IMR-90 (cell line): ENCODE data around the gene SCARF2. TPM values are rescaled to one million over a fixed set of nuclear protein-coding genes. Genes with fewer than 3 reads are reported as not detected.

Experiments
- ATAC-seq: fragments of 200-7000 bp; cut with Tn5 transposase; 2 replicates; pipeline ENCODE4 v1.9.1; 2020; ENCODE audit warnings: low read depth, mild to moderate bottlenecking, moderate library complexity
- BruUV-seq: library from RNA; stranded (reverse); fragments of 400-500 nt; replicated peaks from 2 replicates; lab custom pipeline; 2021; lab: Mats Ljungman, UMichigan
- CTCF ChIA-PET: fragments of 300-600 bp; formaldehyde crosslinking; extraction: SDS; loops from one replicate; lab custom pipeline; 2021; ENCODE audit warnings: antibody characterized with exemption; lab: Yijun Ruan, JAX
- POLR2A ChIA-PET: fragments of 300-600 bp; sonication (Branson Sonifier 250); formaldehyde crosslinking; loops from one replicate; lab custom pipeline; 2022; ENCODE audit warnings: antibody characterized with exemption; ENCODE audit not compliant: unreplicated experiment; lab: Charles Lee
- DNase-seq: peaks from one replicate; pipeline ENCODE4 v3.0.0; 2013
- H2AFZ ChIP-seq: replicated peaks from 2 replicates; pipeline ENCODE3; 2013; ENCODE audit warnings: low read length, mild to moderate bottlenecking; ENCODE audit not compliant: poor library complexity
- H2AK5ac ChIP-seq: 2 replicates; pipeline ENCODE4 v1.6.1; 2013; ENCODE audit warnings: low read depth, low read length, inconsistent platforms
- H2AK9ac ChIP-seq: replicated peaks from 2 replicates; pipeline ENCODE3; 2013; ENCODE audit warnings: mild to moderate bottlenecking, low read depth, low read length, moderate library complexity; ENCODE audit not compliant: poor library complexity
- H2BK120ac ChIP-seq: 2 replicates; pipeline ENCODE4 v1.6.1; 2013; ENCODE audit warnings: low read depth, low read length, inconsistent platforms
- H2BK15ac ChIP-seq: 3 replicates; pipeline ENCODE4 v1.6.1; 2013; ENCODE audit warnings: low read depth, low read length, inconsistent platforms
- H2BK20ac ChIP-seq: 2 replicates; pipeline ENCODE4 v1.6.1; 2013; ENCODE audit warnings: low read depth, mild to moderate bottlenecking, inconsistent platforms, low read length, moderate library complexity
- H2BK5ac ChIP-seq: 2 replicates; pipeline ENCODE4 v1.6.1; 2013; ENCODE audit warnings: mild to moderate bottlenecking, low read depth, low read length, inconsistent platforms; ENCODE audit not compliant: poor library complexity, severe bottlenecking
- H3K14ac ChIP-seq: replicated peaks from 2 replicates; pipeline ENCODE4 v1.6.1; 2013; ENCODE audit warnings: low read depth, low read length, inconsistent platforms
- H3K18ac ChIP-seq: 2 replicates; pipeline ENCODE4 v1.6.1; 2013; ENCODE audit warnings: low read depth, low read length, control low read depth
- H3K23ac ChIP-seq: 2 replicates; pipeline ENCODE4 v1.6.1; 2013; ENCODE audit warnings: low read depth, low read length, inconsistent platforms
- H3K27ac ChIP-seq: 2 replicates; pipeline ENCODE4 v1.5.1; 2013; ENCODE audit warnings: mild to moderate bottlenecking, control low read depth, low read length; ENCODE audit not compliant: insufficient read depth
- H3K27me3 ChIP-seq: 2 replicates; pipeline ENCODE4 v1.6.1; 2013; ENCODE audit warnings: low read length; ENCODE audit not compliant: control insufficient read depth, insufficient read depth
- H3K36me3 ChIP-seq: 2 replicates; pipeline ENCODE4 v1.6.1; 2013; ENCODE audit warnings: low read length, mixed read lengths; ENCODE audit not compliant: control insufficient read depth, insufficient read depth
- H3K4ac ChIP-seq: 2 replicates; pipeline ENCODE4 v1.6.1; 2013; ENCODE audit warnings: low read depth, low read length, inconsistent platforms
- H3K4me1 ChIP-seq: 2 replicates; pipeline ENCODE4 v1.6.1; 2013; ENCODE audit warnings: low read length, mixed read lengths; ENCODE audit not compliant: control insufficient read depth, insufficient read depth
- H3K4me2 ChIP-seq: 2 replicates; pipeline ENCODE4 v1.6.1; 2013; ENCODE audit warnings: low read depth, mild to moderate bottlenecking, control low read depth, low read length, moderate library complexity
- H3K4me3 ChIP-seq: 2 replicates; pipeline ENCODE4 v1.5.1; 2013; ENCODE audit warnings: low read depth, mild to moderate bottlenecking, control low read depth, low read length, moderate library complexity; ENCODE audit not compliant: insufficient read depth
- H3K56ac ChIP-seq: 2 replicates; pipeline ENCODE4 v1.6.1; 2013; ENCODE audit warnings: low read length, inconsistent platforms; ENCODE audit not compliant: insufficient read depth; ENCODE audit errors: extremely low read depth
- H3K79me1 ChIP-seq, 2 experiments: 2 replicates each; pipeline ENCODE4 v1.6.1; 2013; ENCODE audit warnings: low read length in 2 of 2, inconsistent platforms in 1 of 2, low read depth in 1 of 2
- H3K9ac ChIP-seq: 2 replicates; pipeline ENCODE4 v1.6.1; 2013; ENCODE audit warnings: low read depth, low read length, control low read depth
- H3K9me1 ChIP-seq: 2 replicates; pipeline ENCODE4 v1.6.1; 2013; ENCODE audit warnings: low read length, inconsistent platforms; ENCODE audit not compliant: insufficient read depth
- H3K9me3 ChIP-seq: 2 replicates; pipeline ENCODE4 v1.6.1; 2013; ENCODE audit warnings: low read length; ENCODE audit not compliant: control insufficient read depth, insufficient read depth
- H4K20me1 ChIP-seq: 2 replicates; pipeline ENCODE4 v1.6.1; 2013; ENCODE audit warnings: low read length, inconsistent platforms; ENCODE audit not compliant: insufficient read depth
- H4K5ac ChIP-seq: 2 replicates; pipeline ENCODE4 v1.6.1; 2013; ENCODE audit warnings: mild to moderate bottlenecking, low read depth, low read length, control low read depth
- H4K8ac ChIP-seq, 2 experiments: 2 replicates each; pipeline ENCODE4 v1.6.1; 2013; ENCODE audit warnings: low read depth in 2 of 2, low read length in 2 of 2, control low read depth in 1 of 2, inconsistent platforms in 1 of 2
- H4K91ac ChIP-seq: 2 replicates; pipeline ENCODE4 v1.6.1; 2013; ENCODE audit warnings: low read depth, low read length, inconsistent platforms; ENCODE audit not compliant: insufficient read depth
- BHLHE40 ChIP-seq: fragments of 150-350 bp; IDR thresholded peaks from 2 replicates; pipeline ENCODE4 v1.6.1; 2016; ENCODE audit warnings: mild to moderate bottlenecking, low read depth, low read length
- CEBPB ChIP-seq: IDR thresholded peaks from 2 replicates; pipeline ENCODE4 v1.6.1; 2012; ENCODE audit warnings: low read depth, low read length, improper control_type of control experiment
- CHD1 ChIP-seq: IDR thresholded peaks from 2 replicates; pipeline ENCODE4 v1.6.1; 2012; ENCODE audit warnings: low read depth, low read length, improper control_type of control experiment
- FOS ChIP-seq: fragments of 150-350 bp; IDR thresholded peaks from 2 replicates; pipeline ENCODE4 v1.6.1; 2016; ENCODE audit warnings: low read depth, low read length
- MAZ ChIP-seq: IDR thresholded peaks from 2 replicates; pipeline ENCODE4 v1.6.1; 2012; ENCODE audit warnings: low read depth, mild to moderate bottlenecking, low read length, improper control_type of control experiment, moderate library complexity, borderline replicate concordance
- POLR2A ChIP-seq: IDR thresholded peaks from 2 replicates; pipeline ENCODE4 v1.6.1; 2012; ENCODE audit warnings: mild to moderate bottlenecking, low read depth, low read length
- RCOR1 ChIP-seq: IDR thresholded peaks from 2 replicates; pipeline ENCODE4 v1.6.1; 2012; ENCODE audit warnings: mild to moderate bottlenecking, low read length, improper control_type of control experiment; ENCODE audit not compliant: insufficient replicate concordance
- dilution Hi-C: fragments of 300-500 bp; cut with HindIII; formaldehyde crosslinking; loops from one replicate; pipeline ENCODE4 v1.14.3; 2018; ENCODE audit warnings: low sequenced_read_pairs; ENCODE audit not compliant: unreplicated experiment
- in situ Hi-C: fragments of 300-500 bp; cut with MboI; formaldehyde crosslinking; loops from 3 replicates; pipeline ENCODE4 v1.14.3; 2019; ENCODE audit warnings: low sequenced_read_pairs, inconsistent platforms, mixed read lengths
- intact Hi-C: fragments of 100-400 bp; cut with micrococcal nuclease; formaldehyde crosslinking; loops from 2 replicates; pipeline ENCODE4 v1.10.0; 2022
- polyA plus RNA-seq, 3 experiments: library from polyadenylated mRNA; depleted of rRNA; stranded (reverse); fragments of >200 nt; gene quantifications; 2 replicates each; pipeline ENCODE4 v1.2.3, GENCODE V29; 2012; ENCODE audit warnings: low replicate concordance in 1 of 3
- total RNA-seq: library from RNA; depleted of rRNA; stranded (reverse); fragments of >200 nt; gene quantifications from 2 replicates; pipeline ENCODE4 v1.2.3, GENCODE V29; 2012
- TF ChIP-seq, protein P1 (sequence below): fragments of 150-350 bp; IDR thresholded peaks from 2 replicates; pipeline ENCODE4 v1.6.1; 2017; ENCODE audit warnings: mild to moderate bottlenecking, antibody characterized with exemption, low read length, low read depth
- TF ChIP-seq, protein P2 (sequence below): conservative IDR thresholded peaks from 2 replicates; pipeline ENCODE4 v1.5.1; 2012; ENCODE audit warnings: mild to moderate bottlenecking, low read depth, low read length, improper control_type of control experiment
- TF ChIP-seq, protein P3 (sequence below): fragments of 150-350 bp; IDR thresholded peaks from 2 replicates; pipeline ENCODE4 v1.6.1; 2016; ENCODE audit warnings: low read depth, mild to moderate bottlenecking, low read length, moderate library complexity, borderline replicate concordance

SCARF2 gene
- total and polyA plus RNA-seq, 2 of the 4 experiments (the other 2 are of a cell fraction) = 3.4 to 37.0 TPM

DNA sequence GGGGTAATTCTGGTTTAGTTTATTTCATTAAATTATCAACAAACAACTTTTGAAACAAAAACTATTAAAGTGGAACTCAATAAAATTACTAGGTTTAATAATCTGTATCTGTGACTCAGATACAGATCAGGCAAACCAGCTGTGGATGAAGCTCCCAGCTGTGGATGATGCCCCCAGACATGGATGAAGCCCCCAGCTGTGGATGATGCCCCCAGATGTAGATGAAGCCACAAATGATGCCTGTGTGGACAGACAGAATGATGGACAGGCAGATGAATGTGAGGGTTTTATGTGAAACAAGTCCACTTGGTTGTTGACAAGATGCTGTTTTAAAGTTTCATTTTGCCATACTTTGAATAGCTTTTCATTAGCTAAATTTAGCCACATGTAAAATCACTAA lies 49.4 kb downstream of the SCARF2 start:
- Histone ChIP-seq H2BK20ac (no peak overlapping the region), H4K91ac (no peak overlapping the region), H3K4ac (no peak overlapping the region), H3K36me3 (no peaks in the 10 kb centered on the region), H3K27ac (no peak overlapping the region), H3K4me2 (no peak overlapping the region), H4K5ac (no peak overlapping the region), H3K14ac (no peak overlapping the region), H2AK5ac (no peak overlapping the region), H3K9me3 (peaks cover 5% of the 10 kb centered on the region), H2BK5ac (no peak overlapping the region), H3K23ac (no peak overlapping the region), H2BK120ac (no peak overlapping the region), H3K4me3 (no peak overlapping the region), H3K9me1 (peaks cover 4% of the 10 kb centered on the region), H3K9ac (no peak overlapping the region), H4K20me1 (no peaks in the 10 kb centered on the region), H2AK9ac (no peak overlapping the region), H3K79me1 (peaks cover 0 to 1% of the 10 kb centered on the region in 2 experiments; a peak in 1 of 4 replicates), H2AFZ (no peak overlapping the region), H3K18ac (no peak overlapping the region), H3K27me3 (peaks cover 9% of the 10 kb centered on the region), H3K4me1 (no peaks in the 10 kb centered on the region), H3K56ac (no peak overlapping the region), H2BK15ac (no peak overlapping the region), H4K8ac (no peak overlapping the region)
- ChIA-PET POLR2A (no interaction called here), CTCF (interaction anchor here (0.5 kb wide), 1 partner anchor 536 kb away, joined by 3 read pairs; no protein-coding TSS in a partner anchor)
- DNase-seq (no peak), ATAC-seq (no peak)
- dilution Hi-C loops (no loop called here), intact Hi-C loops (no loop called here), in situ Hi-C loops (no loop called here)
- TF ChIP-seq, protein P1, sequence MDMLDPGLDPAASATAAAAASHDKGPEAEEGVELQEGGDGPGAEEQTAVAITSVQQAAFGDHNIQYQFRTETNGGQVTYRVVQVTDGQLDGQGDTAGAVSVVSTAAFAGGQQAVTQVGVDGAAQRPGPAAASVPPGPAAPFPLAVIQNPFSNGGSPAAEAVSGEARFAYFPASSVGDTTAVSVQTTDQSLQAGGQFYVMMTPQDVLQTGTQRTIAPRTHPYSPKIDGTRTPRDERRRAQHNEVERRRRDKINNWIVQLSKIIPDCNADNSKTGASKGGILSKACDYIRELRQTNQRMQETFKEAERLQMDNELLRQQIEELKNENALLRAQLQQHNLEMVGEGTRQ = no peak
- TF ChIP-seq, protein P2, sequence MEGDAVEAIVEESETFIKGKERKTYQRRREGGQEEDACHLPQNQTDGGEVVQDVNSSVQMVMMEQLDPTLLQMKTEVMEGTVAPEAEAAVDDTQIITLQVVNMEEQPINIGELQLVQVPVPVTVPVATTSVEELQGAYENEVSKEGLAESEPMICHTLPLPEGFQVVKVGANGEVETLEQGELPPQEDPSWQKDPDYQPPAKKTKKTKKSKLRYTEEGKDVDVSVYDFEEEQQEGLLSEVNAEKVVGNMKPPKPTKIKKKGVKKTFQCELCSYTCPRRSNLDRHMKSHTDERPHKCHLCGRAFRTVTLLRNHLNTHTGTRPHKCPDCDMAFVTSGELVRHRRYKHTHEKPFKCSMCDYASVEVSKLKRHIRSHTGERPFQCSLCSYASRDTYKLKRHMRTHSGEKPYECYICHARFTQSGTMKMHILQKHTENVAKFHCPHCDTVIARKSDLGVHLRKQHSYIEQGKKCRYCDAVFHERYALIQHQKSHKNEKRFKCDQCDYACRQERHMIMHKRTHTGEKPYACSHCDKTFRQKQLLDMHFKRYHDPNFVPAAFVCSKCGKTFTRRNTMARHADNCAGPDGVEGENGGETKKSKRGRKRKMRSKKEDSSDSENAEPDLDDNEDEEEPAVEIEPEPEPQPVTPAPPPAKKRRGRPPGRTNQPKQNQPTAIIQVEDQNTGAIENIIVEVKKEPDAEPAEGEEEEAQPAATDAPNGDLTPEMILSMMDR = no peak
- TF ChIP-seq, protein P3, sequence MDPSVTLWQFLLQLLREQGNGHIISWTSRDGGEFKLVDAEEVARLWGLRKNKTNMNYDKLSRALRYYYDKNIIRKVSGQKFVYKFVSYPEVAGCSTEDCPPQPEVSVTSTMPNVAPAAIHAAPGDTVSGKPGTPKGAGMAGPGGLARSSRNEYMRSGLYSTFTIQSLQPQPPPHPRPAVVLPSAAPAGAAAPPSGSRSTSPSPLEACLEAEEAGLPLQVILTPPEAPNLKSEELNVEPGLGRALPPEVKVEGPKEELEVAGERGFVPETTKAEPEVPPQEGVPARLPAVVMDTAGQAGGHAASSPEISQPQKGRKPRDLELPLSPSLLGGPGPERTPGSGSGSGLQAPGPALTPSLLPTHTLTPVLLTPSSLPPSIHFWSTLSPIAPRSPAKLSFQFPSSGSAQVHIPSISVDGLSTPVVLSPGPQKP = no peak
- TF ChIP-seq BHLHE40 (no peak), CEBPB (no peak), CHD1 (no peak), POLR2A (no peak), RCOR1 (no peak), MAZ (no peak), FOS (no peak)
- no TSS peak for BruUV-seq
